Measurements from ENCODE around the gene DNAJC12.

The DNAJC12 gene

DNA sequence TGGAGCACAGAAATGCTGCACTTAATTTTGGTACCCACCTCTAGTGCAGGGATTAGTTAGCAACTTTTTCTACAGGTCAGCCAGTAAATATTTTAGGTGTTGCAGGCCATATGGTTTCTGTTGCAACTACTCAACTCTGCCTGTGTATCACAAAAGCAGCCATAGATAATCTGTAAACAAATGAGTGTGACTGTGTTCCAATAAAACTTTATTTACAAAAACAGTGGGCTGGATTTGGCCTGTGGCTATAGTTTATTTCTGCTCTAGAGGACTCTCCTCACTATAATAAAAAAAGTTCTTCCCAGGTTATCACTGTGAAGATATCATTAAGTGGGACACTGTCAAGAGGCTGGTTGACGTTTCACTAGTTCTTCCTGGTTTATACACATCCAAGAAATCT, 65.8 kb downstream of the DNAJC12 start:
- no peaks in the 10 kb centered on the region for H3K36me3 ChIP-seq (ENCODE audit: control insufficient read depth in 1 of 2, insufficient read depth in 2 of 2, low read depth in 1 of 2, low read length in 2 of 2)
- H3K27me3 ChIP-seq (ENCODE audit: control insufficient read depth in 1 of 2, insufficient read depth in 1 of 2, low read length in 2 of 2) = peaks cover 0 to 33% of the 10 kb centered on the region in 2 experiments
- no peak overlapping the region for H3K27ac ChIP-seq (ENCODE audit: low read length, poor library complexity, severe bottlenecking)
- H2BK5ac ChIP-seq (ENCODE audit: low read depth, low read length, poor library complexity, severe bottlenecking) = no peak overlapping the region
- no peak overlapping the region for H3K9ac ChIP-seq (ENCODE audit: low read length)
- no peak for DNase-seq
- no peak overlapping the region for H2AK5ac ChIP-seq (ENCODE audit: low read length, severe bottlenecking)
- H2BK12ac ChIP-seq (ENCODE audit: low read length in 2 of 2) = no peak overlapping the region
- H3K14ac ChIP-seq (ENCODE audit: low read length in 2 of 2) = no peak overlapping the region
- no peak overlapping the region for H2BK15ac ChIP-seq (ENCODE audit: low read depth, poor library complexity, severe bottlenecking)
- H4K91ac ChIP-seq (ENCODE audit: low read length) = no peak overlapping the region
- no peak overlapping the region for H3K23ac ChIP-seq (ENCODE audit: low read length in 2 of 2)
- H3K18ac ChIP-seq (ENCODE audit: low read depth in 1 of 2, low read length in 2 of 2) = no peak overlapping the region
- H3K79me1 ChIP-seq (replicated peaks; ENCODE audit: low read length, poor library complexity, severe bottlenecking) = no peaks in the 10 kb centered on the region
- no peak overlapping the region for H3K4me3 ChIP-seq (ENCODE audit: insufficient read depth in 1 of 2, low read depth in 1 of 2, low read length in 2 of 2)
- WGBS = 75% methylated on average over 1 of the region's 1 CpG
- H3K4ac ChIP-seq (ENCODE audit: low read depth in 1 of 2, low read length in 2 of 2) = no peak overlapping the region
- H4K8ac ChIP-seq (ENCODE audit: low read length) = no peak overlapping the region
- H2BK120ac ChIP-seq (ENCODE audit: low read depth, low read length) = no peak overlapping the region
- no peaks in the 10 kb centered on the region for H3K4me1 ChIP-seq (ENCODE audit: control insufficient read depth, insufficient read depth, low read depth, low read length)
- no peaks in the 10 kb centered on the region for H3K9me3 ChIP-seq (ENCODE audit: control insufficient read depth, low read length)
- H2AFZ ChIP-seq (ENCODE audit: low read depth, low read length) = no peak overlapping the region
- no peak overlapping the region for H3K4me2 ChIP-seq (ENCODE audit: low read length, poor library complexity, severe bottlenecking)

DNA sequence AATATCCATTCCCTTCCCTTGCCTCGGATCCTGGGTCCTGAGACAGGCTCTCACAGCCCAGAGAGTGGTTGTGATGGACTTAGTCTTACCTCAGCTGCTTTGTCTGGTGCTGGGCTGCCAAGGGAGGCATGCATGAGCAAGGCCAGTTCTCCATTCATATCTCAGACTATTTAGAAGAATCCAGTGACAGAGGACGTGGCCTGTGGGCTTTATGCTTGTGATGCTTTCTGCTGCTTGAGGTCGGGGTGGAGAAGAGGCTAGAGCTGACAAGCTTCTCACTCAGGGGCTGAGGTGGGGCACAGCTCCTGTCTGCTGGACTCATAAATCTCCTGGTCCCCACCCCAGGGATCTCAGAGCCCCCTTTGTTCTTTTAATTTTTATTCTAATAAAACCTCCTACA, 66.8 kb downstream of the DNAJC12 start:
- Histone ChIP-seq H3K4ac (ENCODE audit: low read depth in 1 of 2, low read length in 2 of 2) (no peak overlapping the region), H3K36me3 (ENCODE audit: control insufficient read depth in 1 of 2, insufficient read depth in 2 of 2, low read depth in 1 of 2, low read length in 2 of 2) (no peaks in the 10 kb centered on the region), H3K9me3 (ENCODE audit: control insufficient read depth, low read length) (no peaks in the 10 kb centered on the region), H4K8ac (ENCODE audit: low read length) (no peak overlapping the region), H2AFZ (ENCODE audit: low read depth, low read length) (no peak overlapping the region), H2BK12ac (ENCODE audit: low read length in 2 of 2) (no peak overlapping the region), H4K91ac (ENCODE audit: low read length) (no peak overlapping the region), H3K9ac (ENCODE audit: low read length) (no peak overlapping the region), H2AK5ac (ENCODE audit: low read length, severe bottlenecking) (no peak overlapping the region), H3K4me2 (ENCODE audit: low read length, poor library complexity, severe bottlenecking) (no peak overlapping the region), H3K4me3 (ENCODE audit: insufficient read depth in 1 of 2, low read depth in 1 of 2, low read length in 2 of 2) (no peak overlapping the region), H3K27ac (ENCODE audit: low read length, poor library complexity, severe bottlenecking) (no peak overlapping the region), H3K4me1 (ENCODE audit: control insufficient read depth, insufficient read depth, low read depth, low read length) (no peaks in the 10 kb centered on the region), H3K14ac (ENCODE audit: low read length in 2 of 2) (no peak overlapping the region), H3K18ac (ENCODE audit: low read depth in 1 of 2, low read length in 2 of 2) (no peak overlapping the region), H3K27me3 (ENCODE audit: control insufficient read depth in 1 of 2, insufficient read depth in 1 of 2, low read length in 2 of 2) (peaks cover 0 to 25% of the 10 kb centered on the region in 2 experiments), H2BK15ac (ENCODE audit: low read depth, poor library complexity, severe bottlenecking) (no peak overlapping the region), H2BK120ac (ENCODE audit: low read depth, low read length) (no peak overlapping the region), H3K79me1 (replicated peaks; ENCODE audit: low read length, poor library complexity, severe bottlenecking) (no peaks in the 10 kb centered on the region), H3K23ac (ENCODE audit: low read length in 2 of 2) (no peak overlapping the region), H2BK5ac (ENCODE audit: low read depth, low read length, poor library complexity, severe bottlenecking) (no peak overlapping the region)
- no peak for DNase-seq
- 75% methylated on average over 3 of the region's 3 CpGs for WGBS

DNA sequence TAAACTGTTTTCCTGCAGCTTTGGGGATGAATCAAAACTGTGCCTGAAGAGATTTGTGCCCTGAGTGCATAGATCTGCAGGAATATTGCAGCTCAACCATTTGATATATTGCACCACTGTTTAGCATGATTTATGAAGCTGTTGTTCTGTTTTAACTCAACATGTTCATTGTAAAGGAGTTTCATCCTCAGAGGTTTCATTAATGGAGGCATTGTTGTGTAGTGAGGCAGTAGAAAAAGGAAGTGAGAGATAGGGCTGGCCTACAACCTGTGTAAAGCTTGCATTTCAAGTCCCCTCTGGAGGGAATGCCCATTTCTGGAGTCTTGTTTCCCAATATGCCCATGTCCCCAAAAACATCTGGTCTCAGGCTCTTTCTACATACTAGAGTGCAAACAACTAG, 67.5 kb downstream of the DNAJC12 start:
- H3K4me1 ChIP-seq (ENCODE audit: control insufficient read depth, insufficient read depth, low read depth, low read length) = no peaks in the 10 kb centered on the region
- H3K14ac ChIP-seq (ENCODE audit: low read length in 2 of 2) = no peak overlapping the region
- H2AK5ac ChIP-seq (ENCODE audit: low read length, severe bottlenecking) = no peak overlapping the region
- no peak overlapping the region for H3K4me2 ChIP-seq (ENCODE audit: low read length, poor library complexity, severe bottlenecking)
- H4K91ac ChIP-seq (ENCODE audit: low read length) = no peak overlapping the region
- H3K9me3 ChIP-seq (ENCODE audit: control insufficient read depth, low read length) = no peaks in the 10 kb centered on the region
- no peak overlapping the region for H3K9ac ChIP-seq (ENCODE audit: low read length)
- no peak overlapping the region for H3K18ac ChIP-seq (ENCODE audit: low read depth in 1 of 2, low read length in 2 of 2)
- no peak overlapping the region for H3K27ac ChIP-seq (ENCODE audit: low read length, poor library complexity, severe bottlenecking)
- H2BK5ac ChIP-seq (ENCODE audit: low read depth, low read length, poor library complexity, severe bottlenecking) = no peak overlapping the region
- no peak overlapping the region for H2BK120ac ChIP-seq (ENCODE audit: low read depth, low read length)
- DNase-seq = no peak
- H2AFZ ChIP-seq (ENCODE audit: low read depth, low read length) = no peak overlapping the region
- no peak overlapping the region for H3K23ac ChIP-seq (ENCODE audit: low read length in 2 of 2)
- no peaks in the 10 kb centered on the region for H3K36me3 ChIP-seq (ENCODE audit: control insufficient read depth in 1 of 2, insufficient read depth in 2 of 2, low read depth in 1 of 2, low read length in 2 of 2)
- H4K8ac ChIP-seq (ENCODE audit: low read length) = no peak overlapping the region
- H3K4ac ChIP-seq (ENCODE audit: low read depth in 1 of 2, low read length in 2 of 2) = no peak overlapping the region
- H2BK12ac ChIP-seq (ENCODE audit: low read length in 2 of 2) = no peak overlapping the region
- H2BK15ac ChIP-seq (ENCODE audit: low read depth, poor library complexity, severe bottlenecking) = no peak overlapping the region
- peaks cover 0 to 25% of the 10 kb centered on the region in 2 experiments for H3K27me3 ChIP-seq (ENCODE audit: control insufficient read depth in 1 of 2, insufficient read depth in 1 of 2, low read length in 2 of 2)
- no peak overlapping the region for H3K4me3 ChIP-seq (ENCODE audit: insufficient read depth in 1 of 2, low read depth in 1 of 2, low read length in 2 of 2)
- no peaks in the 10 kb centered on the region for H3K79me1 ChIP-seq (replicated peaks; ENCODE audit: low read length, poor library complexity, severe bottlenecking)

DNA sequence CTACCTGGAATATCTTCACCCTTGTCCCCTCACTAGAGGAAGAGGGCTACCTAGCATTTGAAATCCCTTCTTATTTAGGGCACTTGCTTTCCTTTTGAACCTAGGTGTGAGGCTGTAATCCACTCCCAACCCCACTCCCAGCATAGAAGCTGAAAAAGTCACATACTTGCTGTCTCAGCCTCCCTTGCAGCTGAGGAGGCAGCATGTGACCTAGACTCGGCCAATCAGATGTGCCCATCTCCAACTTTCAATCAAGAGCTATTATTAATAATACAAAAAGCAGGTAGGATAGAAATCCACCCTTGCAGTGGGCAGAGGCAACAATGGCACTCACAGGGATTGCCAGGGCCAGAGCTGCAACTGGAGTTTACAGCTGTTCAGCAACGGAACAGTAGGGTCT, 70.7 kb downstream of the DNAJC12 start:
- Histone ChIP-seq H4K8ac (ENCODE audit: low read length) (no peak overlapping the region), H2BK5ac (ENCODE audit: low read depth, low read length, poor library complexity, severe bottlenecking) (no peak overlapping the region), H3K36me3 (ENCODE audit: control insufficient read depth in 1 of 2, insufficient read depth in 2 of 2, low read depth in 1 of 2, low read length in 2 of 2) (no peaks in the 10 kb centered on the region), H4K91ac (ENCODE audit: low read length) (no peak overlapping the region), H3K27ac (ENCODE audit: low read length, poor library complexity, severe bottlenecking) (no peak overlapping the region), H3K4me2 (ENCODE audit: low read length, poor library complexity, severe bottlenecking) (no peak overlapping the region), H3K4me3 (ENCODE audit: insufficient read depth in 1 of 2, low read depth in 1 of 2, low read length in 2 of 2) (no peak overlapping the region), H2BK15ac (ENCODE audit: low read depth, poor library complexity, severe bottlenecking) (no peak overlapping the region), H3K79me1 (replicated peaks; ENCODE audit: low read length, poor library complexity, severe bottlenecking) (no peaks in the 10 kb centered on the region), H2AFZ (ENCODE audit: low read depth, low read length) (no peak overlapping the region), H3K4ac (ENCODE audit: low read depth in 1 of 2, low read length in 2 of 2) (no peak overlapping the region), H3K27me3 (ENCODE audit: control insufficient read depth in 1 of 2, insufficient read depth in 1 of 2, low read length in 2 of 2) (peaks cover 0 to 25% of the 10 kb centered on the region in 2 experiments), H2BK12ac (ENCODE audit: low read length in 2 of 2) (no peak overlapping the region), H3K14ac (ENCODE audit: low read length in 2 of 2) (no peak overlapping the region), H3K9me3 (ENCODE audit: control insufficient read depth, low read length) (no peaks in the 10 kb centered on the region), H3K23ac (ENCODE audit: low read length in 2 of 2) (no peak overlapping the region), H3K18ac (ENCODE audit: low read depth in 1 of 2, low read length in 2 of 2) (no peak overlapping the region), H3K4me1 (ENCODE audit: control insufficient read depth, insufficient read depth, low read depth, low read length) (peaks cover 4% of the 10 kb centered on the region), H2AK5ac (ENCODE audit: low read length, severe bottlenecking) (no peak overlapping the region), H3K9ac (ENCODE audit: low read length) (no peak overlapping the region), H2BK120ac (ENCODE audit: low read depth, low read length) (no peak overlapping the region)
- WGBS = 88% methylated on average over 2 of the region's 2 CpGs
- DNase-seq = no peak

Measured in mesenchymal stem cell (in vitro differentiated cells and primary cell).